HG02763 (cell line): Measurements from ENCODE around the gene ADAP1.

ENCODE experiments used
- ATAC-seq: cut with Tn5 transposase; IDR thresholded peaks from one replicate; pipeline ENCODE4 v1.9.1; 2021; ENCODE audit warnings: mild to moderate bottlenecking, moderate library complexity; ENCODE audit not compliant: unreplicated experiment

Gene ADAP1

GRCh38 chr7:988963-989529 is 34.6 kb upstream of the ADAP1 start:
- no peak for ATAC-seq

GRCh38 chr7:988426-988911 is 34.0 kb upstream of the ADAP1 start:
- ATAC-seq = no peak

GRCh38 chr7:987909-988308 is 33.4 kb upstream of the ADAP1 start:
- ATAC-seq = no peak

GRCh38 chr7:986766-987751 is 32.6 kb upstream of the ADAP1 start:
- no peak for ATAC-seq

- no peak for ATAC-seq
Measured at GRCh38 chr7:985915-986741, 31.6 kb upstream of the ADAP1 start.

- no peak for ATAC-seq
Measured at GRCh38 chr7:985127-985416, 30.6 kb upstream of the ADAP1 start.

GRCh38 chr7:984361-985126 is 30.1 kb upstream of the ADAP1 start:
- ATAC-seq = no peak

GRCh38 chr7:983616-984071 is 29.2 kb upstream of the ADAP1 start:
- ATAC-seq = no peak

GRCh38 chr7:983004-983615 is 28.6 kb upstream of the ADAP1 start, which contains the start of gene CYP2W1:
TSS of gene CYP2W1 (plus strand) at chr7:983181. CDS start at chr7:983212, 31 bp downstream.
- ATAC-seq = no peak

GRCh38 chr7:982511-983003 is 28.1 kb upstream of the ADAP1 start:
- no peak for ATAC-seq

GRCh38 chr7:981793-982510 is 27.5 kb upstream of the ADAP1 start:
- ATAC-seq = no peak

GRCh38 chr7:979886-980571 is 25.5 kb upstream of the ADAP1 start:
- ATAC-seq = no peak

- ATAC-seq = no peak
Measured at GRCh38 chr7:979151-979550, 24.7 kb upstream of the ADAP1 start.

- ATAC-seq = no peak
Measured at GRCh38 chr7:978416-979091, 24.1 kb upstream of the ADAP1 start.

GRCh38 chr7:978049-978346 is 23.5 kb upstream of the ADAP1 start:
- no peak for ATAC-seq

GRCh38 chr7:977326-978048 is 23.0 kb upstream of the ADAP1 start:
- no peak for ATAC-seq

GRCh38 chr7:976901-977325 is 22.4 kb upstream of the ADAP1 start:
- ATAC-seq = no peak
